Endothelial cell of umbilical vein (primary cell): ENCODE results near the gene COPZ2.

ENCODE experiments used
- CTCF ChIP-seq, 2 donors: IDR thresholded peaks; 1 replicate in 1 of 2; 2 replicates in 1 of 2; pipeline ENCODE4 v1.5.1; 2011; ENCODE audit warnings: low read length in 2 of 2, mild to moderate bottlenecking in 2 of 2, moderate library complexity in 2 of 2, control low read depth in 1 of 2, inconsistent platforms in 1 of 2, low read depth in 1 of 2; ENCODE audit not compliant: insufficient read depth in 1 of 2; ENCODE audit errors: extremely low read depth in 1 of 2
- EZH2 ChIP-seq: IDR thresholded peaks from 2 replicates; pipeline ENCODE4 v1.6.1; 2012; ENCODE audit warnings: borderline replicate concordance, low read depth, mild to moderate bottlenecking, moderate library complexity, low read length, inconsistent platforms; ENCODE audit not compliant: severe bottlenecking
- FOS ChIP-seq: IDR thresholded peaks from 2 replicates; pipeline ENCODE4 v1.6.1; 2011; ENCODE audit warnings: mild to moderate bottlenecking, low read length, moderate library complexity, borderline replicate concordance; ENCODE audit not compliant: insufficient read depth
- GATA2 ChIP-seq: IDR thresholded peaks from 2 replicates; pipeline ENCODE4 v1.7.0; 2011; ENCODE audit warnings: low read depth, mild to moderate bottlenecking, moderate library complexity, mixed read lengths, low read length; ENCODE audit not compliant: insufficient read length, insufficient read depth
- JUN ChIP-seq: IDR thresholded peaks from 2 replicates; pipeline ENCODE4 v1.6.1; 2011; ENCODE audit warnings: borderline replicate concordance, low read depth; ENCODE audit not compliant: insufficient read length, insufficient read depth
- MYC ChIP-seq: IDR thresholded peaks from one replicate; pipeline ENCODE4 v1.6.1; 2011; ENCODE audit warnings: mild to moderate bottlenecking, low read depth, low read length
- POLR2A ChIP-seq: IDR thresholded peaks from 2 replicates; pipeline ENCODE4 v1.6.1; 2012; ENCODE audit warnings: low read depth, mild to moderate bottlenecking, control low read depth, low read length
- POLR2AphosphoS5 ChIP-seq: IDR thresholded peaks from 2 replicates; pipeline ENCODE4 v1.6.1; 2012; ENCODE audit warnings: low read depth, mild to moderate bottlenecking, control low read depth, low read length, moderate library complexity; ENCODE audit not compliant: insufficient read depth
- TF ChIP-seq, protein P1 (sequence below): IDR thresholded peaks from 2 replicates; pipeline ENCODE4 v1.6.1; 2011; ENCODE audit not compliant: insufficient read depth, insufficient read length

- TF ChIP-seq CTCF (IDR thresholded peaks at IDR 0.05; ENCODE audit: extremely low read depth in 1 of 2, insufficient read depth in 1 of 2, low read depth in 1 of 2, low read length in 2 of 2) = no peak
- TF ChIP-seq GATA2 = no peak
- no peak for TF ChIP-seq EZH2
- TF ChIP-seq POLR2A = no peak
- TF ChIP-seq, protein P1, sequence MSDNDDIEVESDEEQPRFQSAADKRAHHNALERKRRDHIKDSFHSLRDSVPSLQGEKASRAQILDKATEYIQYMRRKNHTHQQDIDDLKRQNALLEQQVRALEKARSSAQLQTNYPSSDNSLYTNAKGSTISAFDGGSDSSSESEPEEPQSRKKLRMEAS = no peak
- no peak for TF ChIP-seq POLR2AphosphoS5
- no peak for TF ChIP-seq JUN
- TF ChIP-seq MYC = no peak
- TF ChIP-seq FOS = no peak
Observed at GRCh38 chr17:48024149-48025039, 13.2 kb downstream of the COPZ2 start.
